ENCODE results near the gene STT3B. TPM values are rescaled to one million over a fixed set of nuclear protein-coding genes. Genes with fewer than 3 reads are reported as not detected.

The STT3B gene
- total RNA-seq, 1 experiment from 2014 or later, result 105 TPM

- ATAC-seq (no peak), DNase-seq (ENCODE audit: low read depth, low spot score) (no peak)
- BruUV-seq (replicated peaks), result no TSS peak
- no peak overlapping the region for H3K4me3 ChIP-seq (ENCODE audit: low read depth in 2 of 2, low read length in 2 of 2)
- no peaks in the 10 kb centered on the region for H3K36me3 ChIP-seq (ENCODE audit: control insufficient read depth, insufficient read depth, low read length)
- intact Hi-C loops (cut with micrococcal nuclease; ENCODE audit: unreplicated experiment), result no loop called here
- no peak overlapping the region for H3K27ac ChIP-seq (ENCODE audit: low read length)
- in situ Hi-C loops (cut with HindIII; ENCODE audit: low pct_unique_long_range_greater_than_20kb, low sequenced_read_pairs), result no loop called here
- no peaks in the 10 kb centered on the region for H3K9me3 ChIP-seq (ENCODE audit: control insufficient read depth, insufficient read depth, low read depth, low read length)
- no peaks in the 10 kb centered on the region for H3K4me1 ChIP-seq (ENCODE audit: control insufficient read depth, insufficient read depth, low read length)
- no peaks in the 10 kb centered on the region for H3K27me3 ChIP-seq (ENCODE audit: control insufficient read depth, insufficient read depth, low read length)
- ChIA-PET POLR2A (no interaction called here), CTCF (no interaction called here)
- TF ChIP-seq SIN3A (IDR thresholded peaks at IDR 0.05; ENCODE audit: borderline replicate concordance, insufficient read depth, low read depth, low read length) (no peak), REST (IDR thresholded peaks at IDR 0.05; ENCODE audit: insufficient read depth in 1 of 2, low read depth in 2 of 2, low read length in 1 of 2) (no peak), CTCF (IDR thresholded peaks at IDR 0.05) (peak; percentile 48; the same call in 1 of the 2 replicates), POLR2AphosphoS5 (IDR thresholded peaks at IDR 0.05; ENCODE audit: low read depth, low read length) (no peak)
Measured at GRCh38 chr3:31610700-31611275, 78.1 kb downstream of the STT3B start.

- Histone ChIP-seq H3K9me3 (ENCODE audit: control insufficient read depth, insufficient read depth, low read depth, low read length) (no peaks in the 10 kb centered on the region), H3K36me3 (ENCODE audit: control insufficient read depth, insufficient read depth, low read length) (no peaks in the 10 kb centered on the region; the same call in 1 of the 2 replicates), H3K27ac (ENCODE audit: low read length) (no peak overlapping the region), H3K4me1 (ENCODE audit: control insufficient read depth, insufficient read depth, low read length) (no peaks in the 10 kb centered on the region), H3K27me3 (ENCODE audit: control insufficient read depth, insufficient read depth, low read length) (no peaks in the 10 kb centered on the region), H3K4me3 (ENCODE audit: low read depth in 2 of 2, low read length in 2 of 2) (no peak overlapping the region)
- TF ChIP-seq CTCF (IDR thresholded peaks at IDR 0.05) (no peak), POLR2AphosphoS5 (IDR thresholded peaks at IDR 0.05; ENCODE audit: low read depth, low read length) (no peak), REST (IDR thresholded peaks at IDR 0.05; ENCODE audit: insufficient read depth in 1 of 2, low read depth in 2 of 2, low read length in 1 of 2) (no peak), TCF7L2 (IDR thresholded peaks at IDR 0.05; ENCODE audit: low read depth, low read length) (no peak), SIN3A (IDR thresholded peaks at IDR 0.05; ENCODE audit: borderline replicate concordance, insufficient read depth, low read depth, low read length) (no peak)
- no peak for ATAC-seq
- in situ Hi-C loops (cut with HindIII; ENCODE audit: low pct_unique_long_range_greater_than_20kb, low sequenced_read_pairs) (no loop called here), intact Hi-C loops (cut with micrococcal nuclease; ENCODE audit: unreplicated experiment) (no loop called here)
- BruUV-seq (replicated peaks), result no TSS peak
- no peak for DNase-seq (ENCODE audit: low read depth, low spot score)
- ChIA-PET POLR2A (no interaction called here), CTCF (no interaction called here)
Measured at GRCh38 chr3:31613177-31613576, 80.5 kb downstream of the STT3B start.

Measured in Panc1 (cell line).